A549 (cell line): Measurements from ENCODE around the gene TSPEAR. TPM values are rescaled to one million over a fixed set of nuclear protein-coding genes. Genes with fewer than 3 reads are reported as not detected.
"Not testable (repeated sequence)": the region's sequence is repeated elsewhere in the genome, so short reads cannot be mapped to it uniquely, and the experiment has no call there.

Experiments
- ATAC-seq, 2 experiments: fragments of 200-7000 bp in 1 of 2; fragments of >200 bp in 1 of 2; cut with Nextera tagmentation in 1 of 2; cut with Tn5 transposase in 1 of 2; 3 replicates each; pipeline versions ENCODE4 v1.8.0 to v1.9.1; 2018 to 2020; ENCODE audit warnings: mild to moderate bottlenecking in 1 of 2, moderate library complexity in 1 of 2
- CTCF ChIA-PET: fragments of 300-600 bp; sonication (Branson Sonifier 250); formaldehyde crosslinking; extraction: SDS; loops from one replicate; lab custom pipeline; 2021; ENCODE audit warnings: antibody characterized with exemption, inconsistent platforms; lab: Yijun Ruan, JAX
- POLR2A ChIA-PET: fragments of 350-600 bp; formaldehyde crosslinking; extraction: SDS; loops from one replicate; lab custom pipeline; 2021; ENCODE audit warnings: antibody characterized with exemption, inconsistent platforms; lab: Yijun Ruan, JAX
- DNase-seq, 2 experiments: peaks; one replicate each; pipeline versions ENCODE4 v3.0.0 to v3.0.0-alpha.2; 2011 to 2016; ENCODE audit warnings: low read depth in 1 of 2, low spot score in 1 of 2
- FAIRE-seq: peaks from 2 replicates; lab custom pipeline; 2011; peaks lifted over from hg19 to GRCh38; lab: Jason Lieb, UNC
- H3K27ac ChIP-seq, 2 experiments: fragments of >200 bp; sonication (Bioruptor Twin); formaldehyde crosslinking; 3 replicates each; pipeline ENCODE4 v1.5.1; 2016 to 2017
- H3K4me1 ChIP-seq: fragments of >200 bp; sonication (Bioruptor Twin); formaldehyde crosslinking; 3 replicates; pipeline ENCODE4 v1.6.1; 2016
- H3K4me2 ChIP-seq: fragments of >200 bp; sonication (Bioruptor Twin); formaldehyde crosslinking; 3 replicates; pipeline ENCODE4 v1.6.1; 2016
- H3K4me3 ChIP-seq: fragments of >200 bp; sonication (Bioruptor Twin); formaldehyde crosslinking; 3 replicates; pipeline ENCODE4 v1.5.1; 2016
- H3K9me3 ChIP-seq: fragments of >200 bp; sonication (Bioruptor Twin); formaldehyde crosslinking; 3 replicates; pipeline ENCODE4 v1.6.1; 2016
- ATOH8 ChIP-seq: fragments of 250-450 bp; sonication (Bioruptor Pico); IDR thresholded peaks from 2 replicates; pipeline ENCODE4 v1.5.0; 2020; ENCODE audit warnings: low read depth, mild to moderate bottlenecking, moderate library complexity
- CBX8 ChIP-seq: fragments of 200-600 bp; sonication (generic); IDR thresholded peaks from 2 replicates; pipeline ENCODE4 v1.6.1; 2016
- CEBPB ChIP-seq, 2 experiments: fragments of >200 bp in 1 of 2; sonication (Bioruptor Twin) in 1 of 2; formaldehyde crosslinking in 1 of 2; IDR thresholded peaks; 2 replicates each; pipeline ENCODE4 v1.6.1; 2012 to 2016
- EHMT2 ChIP-seq: fragments of 200-600 bp; sonication (generic); IDR thresholded peaks from 2 replicates; pipeline ENCODE4 v1.6.1; 2016; ENCODE audit warnings: antibody characterized with exemption, low read depth, mild to moderate bottlenecking, moderate library complexity
- FOXS1 ChIP-seq: fragments of 250-450 bp; sonication (Bioruptor Pico); IDR thresholded peaks from 2 replicates; pipeline ENCODE4 v1.5.0; 2020; ENCODE audit warnings: mild to moderate bottlenecking, moderate library complexity
- HES2 ChIP-seq: fragments of >200 bp; sonication (Bioruptor Twin); formaldehyde crosslinking; IDR thresholded peaks from 2 replicates; pipeline ENCODE4 v1.6.1; 2016
- HOXB13 ChIP-seq: fragments of 250-450 bp; sonication (Bioruptor Pico); IDR thresholded peaks from 2 replicates; pipeline ENCODE4 v1.5.0; 2020; ENCODE audit warnings: low read depth, mild to moderate bottlenecking, moderate library complexity
- PBX3 ChIP-seq: IDR thresholded peaks from 2 replicates; pipeline ENCODE4 v1.6.1; 2012
- REST ChIP-seq: fragments of 200-600 bp; sonication (generic); IDR thresholded peaks from 2 replicates; pipeline ENCODE4 v1.6.1; 2016; ENCODE audit warnings: antibody characterized with exemption, mild to moderate bottlenecking, moderate library complexity
- RNF2 ChIP-seq: fragments of 200-600 bp; sonication (generic); IDR thresholded peaks from 2 replicates; pipeline ENCODE4 v1.6.1; 2016; ENCODE audit warnings: low read depth, mild to moderate bottlenecking, antibody characterized with exemption, moderate library complexity, borderline replicate concordance
- ZFP36 ChIP-seq: fragments of 450-650 bp; IDR thresholded peaks from 2 replicates; pipeline ENCODE4 v1.6.1; 2014; ENCODE audit warnings: borderline replicate concordance; ENCODE audit not compliant: partially characterized antibody
- WGBS: methylation state at CpG from one replicate; pipeline ENCODE4 v1.1.6; 2017; ENCODE audit errors: missing lambda C conversion rate; 5-methylcytosine and 5-hydroxymethylcytosine counted together
- polyA plus RNA-seq, 4 experiments: library from polyadenylated mRNA; depleted of rRNA in 3 of 4; stranded (reverse); fragments of >200 nt; fragmentation: RNase III in 1 of 4; extraction: RNeasy Plus Mini Kit Qiagen cat#74134 plus additional on column Dnase treatment in 1 of 4; gene quantifications; 2 replicates in 3 of 4; 3 replicates in 1 of 4; pipeline ENCODE4 v1.2.3, GENCODE V29; 2011 to 2017
- TF ChIP-seq, protein P1 (sequence below): fragments of 150-350 bp; IDR thresholded peaks from 2 replicates; pipeline ENCODE4 v1.6.1; 2014; ENCODE audit warnings: low read depth, mild to moderate bottlenecking, low read length

The TSPEAR gene
- polyA plus RNA-seq, 2 of the 4 experiments (the other 2 are of a cell fraction) = not detected

DNA sequence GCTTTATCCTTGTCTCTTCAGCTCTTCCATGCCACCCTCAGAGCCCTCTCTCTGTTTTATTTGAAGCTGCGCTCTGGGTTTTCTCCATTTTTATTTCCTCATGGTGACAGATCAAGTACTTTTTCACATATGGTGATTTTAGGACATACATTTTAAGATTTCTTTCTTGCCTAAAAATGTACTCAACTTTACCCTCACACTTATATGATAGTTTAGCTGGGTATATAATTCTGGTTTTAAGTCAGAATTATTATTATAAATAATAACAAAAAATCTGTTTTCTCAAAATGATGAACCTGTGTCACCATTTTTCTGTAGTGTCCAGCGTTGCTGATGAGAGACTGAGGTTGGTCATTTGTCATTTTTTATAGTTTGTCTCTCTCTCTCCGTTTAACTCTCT lies 130.2 kb downstream of the TSPEAR start:
- H3K4me2 ChIP-seq = no peak overlapping the region
- ChIA-PET CTCF (interaction anchor here (1.1 to 2.1 kb wide), 3 partner anchors 11 to 212 kb away, joined by 3 to 6 read pairs (median 4); partner anchors contain the start of gene KRTAP10-6), POLR2A (no interaction called here)
- 50% methylated on average over 3 of the region's 3 CpGs for WGBS
- FAIRE-seq (no peak), ATAC-seq (no peak), DNase-seq (no peak)
- no peak overlapping the region for H3K4me3 ChIP-seq
- H3K27ac ChIP-seq = no peak overlapping the region
- H3K4me1 ChIP-seq = no peaks in the 10 kb centered on the region
- H3K9me3 ChIP-seq = peaks cover 20% of the 10 kb centered on the region
- TF ChIP-seq REST (no peak), CBX8 (no peak), HES2 (no peak), CEBPB (IDR thresholded peaks at IDR 0.05) (no peak), RNF2 (no peak), ATOH8 (no peak), PBX3 (no peak), FOXS1 (CRISPR knock-in tag) (no peak), EHMT2 (no peak), ZFP36 (no peak)
- TF ChIP-seq, protein P1, sequence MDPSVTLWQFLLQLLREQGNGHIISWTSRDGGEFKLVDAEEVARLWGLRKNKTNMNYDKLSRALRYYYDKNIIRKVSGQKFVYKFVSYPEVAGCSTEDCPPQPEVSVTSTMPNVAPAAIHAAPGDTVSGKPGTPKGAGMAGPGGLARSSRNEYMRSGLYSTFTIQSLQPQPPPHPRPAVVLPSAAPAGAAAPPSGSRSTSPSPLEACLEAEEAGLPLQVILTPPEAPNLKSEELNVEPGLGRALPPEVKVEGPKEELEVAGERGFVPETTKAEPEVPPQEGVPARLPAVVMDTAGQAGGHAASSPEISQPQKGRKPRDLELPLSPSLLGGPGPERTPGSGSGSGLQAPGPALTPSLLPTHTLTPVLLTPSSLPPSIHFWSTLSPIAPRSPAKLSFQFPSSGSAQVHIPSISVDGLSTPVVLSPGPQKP = no peak

- CTCF ChIA-PET = interaction anchor here (1.1 to 2.1 kb wide), 5 partner anchors 10 to 213 kb away, joined by 3 to 6 read pairs (median 4); partner anchors contain the start of gene KRTAP10-6
- POLR2A ChIA-PET = not testable (repeated sequence)
- peak; percentile 54 to 66; a peak in 4 of 6 replicates for ATAC-seq
These were observed 131.0 kb downstream of the TSPEAR start, which contains the start of gene KRTAP10-5 for GRCh38 chr21:44580231-44580821. Gene KRTAP10-5, minus strand, starts transcription at chr21:44580604. Its CDS starts 26 bp downstream, at chr21:44580578.

GRCh38 chr21:44579833-44580144 lies 131.6 kb downstream of the TSPEAR start:
- 22% methylated on average over 2 of the region's 7 CpGs for WGBS
- Histone ChIP-seq H3K4me2 (no peak overlapping the region), H3K4me3 (no peak overlapping the region), H3K4me1 (no peaks in the 10 kb centered on the region), H3K27ac (no peak overlapping the region), H3K9me3 (peaks cover 20% of the 10 kb centered on the region)
- FAIRE-seq (no peak), ATAC-seq (no peak), DNase-seq (no peak)
- ChIA-PET POLR2A (no interaction called here), CTCF (interaction anchor here (1.2 to 2.1 kb wide), 4 partner anchors 9 to 163 kb away, joined by 3 to 6 read pairs (median 4); no protein-coding TSS in a partner anchor)
- no peak for TF ChIP-seq HOXB13 (CRISPR knock-in tag)

More at GRCh38 chr21:44580231-44580821, 131.0 kb downstream of the TSPEAR start, which contains the start of gene KRTAP10-5:
- H3K4me1 ChIP-seq, H3K4me3 ChIP-seq, H3K27ac ChIP-seq, FAIRE-seq: not testable (repeated sequence)
- 15% methylated on average over 7 of the region's 19 CpGs for WGBS
- peak in 1 of 2 experiments; percentile 42 for DNase-seq
- 0 out of 3 replicates have a peak within 1 kb of the TSS, but pooled peaks have one; percentile 25 for H3K4me2 ChIP-seq
- H3K9me3 ChIP-seq = peaks cover 20% of the 10 kb centered on the region
